ENCODE data around the gene PRKAG2.
"Not testable (repeated sequence)": the region's sequence is repeated elsewhere in the genome, so short reads cannot be mapped to it uniquely, and the experiment has no call there.

Gene PRKAG2

GRCh38 chr7:151834271-151835035 is 42.5 kb downstream of the PRKAG2 start:
- DNase-seq (ENCODE audit: low spot score), result peak; percentile 33

- DNase-seq (ENCODE audit: low spot score), result peak; percentile 20
Measured at GRCh38 chr7:151833691-151834090, 43.2 kb downstream of the PRKAG2 start.

- no peak for DNase-seq (ENCODE audit: low spot score)
Measured at GRCh38 chr7:151833213-151833651, 43.7 kb downstream of the PRKAG2 start.

- no peak for DNase-seq (ENCODE audit: low spot score)
Measured at GRCh38 chr7:151832656-151833055, 44.3 kb downstream of the PRKAG2 start.

DNA sequence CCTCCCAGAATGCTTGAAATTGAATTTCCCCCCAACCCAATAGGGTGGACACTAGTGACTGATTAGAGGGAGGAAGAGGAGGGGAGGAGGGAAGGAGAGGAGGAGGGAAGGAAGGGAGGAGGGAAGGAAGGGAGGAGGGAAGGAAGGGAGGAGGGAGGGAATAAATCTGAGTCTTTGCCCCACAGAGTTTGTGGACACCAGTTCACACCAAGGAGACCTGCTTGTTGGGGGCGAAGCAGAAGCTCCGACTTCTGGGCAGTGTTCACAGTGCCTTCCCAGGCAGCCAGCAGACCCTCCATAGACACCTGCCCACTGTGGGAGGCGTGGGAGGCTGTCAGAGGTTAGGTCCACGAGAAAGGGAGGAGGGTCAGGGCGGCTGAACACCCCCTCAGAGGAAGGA is 44.8 kb downstream of the PRKAG2 start:
- no peak for DNase-seq (ENCODE audit: low spot score)

- DNase-seq (ENCODE audit: low spot score), result no peak
Measured at GRCh38 chr7:151831606-151832005, 45.3 kb downstream of the PRKAG2 start.

- no peak for DNase-seq (ENCODE audit: low spot score)
Measured at GRCh38 chr7:151830121-151830830, 46.6 kb downstream of the PRKAG2 start.

- no peak for DNase-seq (ENCODE audit: low spot score)
Measured at GRCh38 chr7:151829707-151830106, 47.2 kb downstream of the PRKAG2 start.

DNA sequence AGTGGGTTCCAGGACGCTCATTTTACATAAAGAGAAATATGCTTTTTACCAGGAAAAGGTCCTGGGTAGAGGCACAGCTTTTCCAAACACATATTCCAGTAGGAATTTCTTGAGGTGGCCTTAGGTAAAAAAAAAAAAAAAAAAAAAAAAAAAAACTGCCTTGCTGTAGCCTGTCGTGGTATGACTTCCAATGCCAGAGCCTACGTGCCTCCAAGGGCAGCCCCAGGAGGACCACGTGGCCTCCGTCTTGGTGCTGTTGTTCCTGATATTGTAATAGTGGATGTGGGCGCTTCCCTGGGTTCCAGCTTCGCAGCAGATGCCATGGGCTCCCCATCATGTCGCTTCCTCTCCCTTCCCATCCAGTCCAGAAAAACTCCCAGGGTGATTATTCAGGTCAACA is 49.3 kb downstream of the PRKAG2 start:
- no peak for DNase-seq (ENCODE audit: low spot score)

GRCh38 chr7:151826316-151826715 is 50.6 kb downstream of the PRKAG2 start:
- not testable (repeated sequence) for DNase-seq (ENCODE audit: low spot score)

DNA sequence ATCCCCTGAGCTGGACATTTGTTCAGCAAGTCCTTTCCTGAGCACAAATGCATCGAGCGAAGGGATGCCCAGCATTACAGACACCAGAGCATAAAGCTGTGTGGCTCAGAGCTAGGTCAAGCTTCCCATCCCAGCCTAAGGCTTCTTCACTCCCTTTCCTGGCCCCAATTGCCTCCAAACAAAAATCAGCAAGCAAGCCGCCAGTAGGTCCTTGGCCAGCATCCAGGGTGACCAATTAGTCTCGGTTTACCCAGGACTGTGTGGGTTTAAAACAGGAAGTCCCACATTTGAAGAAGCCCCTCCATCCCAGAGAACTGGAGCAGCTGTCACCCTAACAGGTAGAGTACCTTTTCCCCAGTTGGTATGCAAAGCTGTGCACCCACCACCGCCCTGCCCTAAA is 51.2 kb downstream of the PRKAG2 start:
- DNase-seq (ENCODE audit: low spot score), result no peak

GRCh38 chr7:151824373-151824933 is 52.5 kb downstream of the PRKAG2 start:
- DNase-seq (ENCODE audit: low spot score), result no peak

DNA sequence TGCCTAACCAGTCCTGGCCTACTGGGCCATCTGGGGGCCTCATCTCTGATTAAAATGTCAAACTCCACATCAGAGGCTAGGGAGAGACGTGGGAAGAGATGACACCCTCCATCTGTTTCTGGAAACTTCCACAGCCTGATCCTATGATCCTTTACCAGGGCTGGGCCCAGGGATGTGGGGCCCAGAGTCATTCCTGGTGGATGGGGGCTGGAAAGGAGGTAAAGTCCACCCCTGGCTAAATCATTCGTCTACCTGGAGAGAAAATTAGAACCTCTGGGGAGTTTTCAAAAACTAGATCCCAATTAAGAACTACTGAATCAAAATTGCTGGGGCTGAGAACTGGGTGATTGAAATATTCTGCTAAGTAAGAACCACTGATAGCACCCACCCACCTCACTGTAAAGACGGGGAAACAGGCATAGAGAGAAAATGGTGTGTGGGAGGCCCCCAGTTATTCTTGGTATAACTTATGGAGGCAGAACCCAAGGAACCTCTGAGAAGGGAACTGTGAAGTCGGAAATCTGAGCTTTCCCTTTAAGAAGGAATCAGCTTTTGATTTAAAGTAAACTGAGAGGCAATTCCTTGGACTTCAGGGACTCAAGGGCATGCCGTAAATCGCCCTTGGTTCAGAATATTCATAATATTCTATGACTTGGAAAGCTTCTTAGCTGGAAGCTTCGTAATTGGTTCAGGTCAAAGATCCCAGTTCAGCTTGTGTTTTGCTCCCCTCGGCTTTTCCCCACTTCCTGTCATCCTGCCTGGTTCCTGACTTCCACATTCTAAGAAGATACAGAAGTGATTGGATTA is 53.1 kb downstream of the PRKAG2 start:
- no peak for DNase-seq (ENCODE audit: low spot score)

- DNase-seq (ENCODE audit: low spot score), result no peak
Measured at GRCh38 chr7:151822541-151823181, 54.3 kb downstream of the PRKAG2 start.

DNA sequence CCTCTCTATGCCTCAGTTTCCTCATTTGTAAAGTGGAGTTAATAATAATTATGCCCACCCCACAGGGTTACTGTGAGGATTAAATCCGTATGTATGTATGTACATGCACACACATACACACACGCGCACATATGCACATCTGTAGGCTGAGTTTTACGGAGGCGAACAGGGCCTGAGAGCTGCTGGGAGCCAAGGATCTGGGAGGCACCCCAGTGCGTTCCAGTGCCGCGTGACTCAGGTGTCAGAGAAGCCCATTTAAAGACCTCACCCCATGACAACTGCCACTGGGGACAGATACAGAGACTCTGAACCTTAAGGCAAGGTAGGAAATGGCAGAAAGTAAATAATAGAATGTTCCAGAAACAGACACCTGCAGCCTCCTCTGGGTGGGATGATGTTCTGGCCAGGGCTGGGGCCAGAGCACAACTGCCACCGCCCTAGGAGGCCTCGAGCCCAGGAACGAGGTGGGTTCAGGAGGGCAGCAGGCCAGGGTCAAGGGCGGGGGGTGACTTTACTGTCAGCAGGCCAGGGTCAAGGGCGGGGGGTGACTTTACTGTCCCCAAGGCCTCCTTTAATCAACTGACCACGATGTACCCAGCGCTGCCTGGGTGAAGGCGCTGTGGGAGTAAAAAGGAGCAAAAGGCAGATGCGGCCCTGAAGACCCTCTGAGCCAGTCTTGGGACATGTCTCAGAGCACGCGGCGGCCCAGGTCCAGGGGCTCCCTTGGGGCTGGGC is 54.9 kb downstream of the PRKAG2 start:
- no peak for DNase-seq (ENCODE audit: low spot score)

DNA sequence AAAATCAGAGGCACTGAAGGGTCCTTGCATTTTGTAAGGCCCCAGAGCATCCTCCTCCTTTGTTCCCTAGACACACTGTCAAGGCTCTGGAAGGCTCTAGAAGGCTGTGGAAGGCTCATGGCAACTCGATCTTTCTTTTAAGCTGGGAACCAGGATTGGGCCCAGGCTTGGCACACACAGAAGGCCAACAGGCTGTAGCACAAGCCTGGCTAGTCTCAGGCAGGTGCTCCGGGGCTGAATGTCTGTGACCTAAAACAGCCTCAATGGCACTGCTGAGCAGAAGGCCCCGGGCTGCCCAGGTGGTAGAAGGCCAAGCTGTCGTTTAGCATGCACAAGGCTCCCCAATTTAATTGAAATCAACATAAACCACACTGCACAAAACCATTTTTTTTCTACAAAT is 55.7 kb downstream of the PRKAG2 start:
- DNase-seq (ENCODE audit: low spot score), result no peak

DNA sequence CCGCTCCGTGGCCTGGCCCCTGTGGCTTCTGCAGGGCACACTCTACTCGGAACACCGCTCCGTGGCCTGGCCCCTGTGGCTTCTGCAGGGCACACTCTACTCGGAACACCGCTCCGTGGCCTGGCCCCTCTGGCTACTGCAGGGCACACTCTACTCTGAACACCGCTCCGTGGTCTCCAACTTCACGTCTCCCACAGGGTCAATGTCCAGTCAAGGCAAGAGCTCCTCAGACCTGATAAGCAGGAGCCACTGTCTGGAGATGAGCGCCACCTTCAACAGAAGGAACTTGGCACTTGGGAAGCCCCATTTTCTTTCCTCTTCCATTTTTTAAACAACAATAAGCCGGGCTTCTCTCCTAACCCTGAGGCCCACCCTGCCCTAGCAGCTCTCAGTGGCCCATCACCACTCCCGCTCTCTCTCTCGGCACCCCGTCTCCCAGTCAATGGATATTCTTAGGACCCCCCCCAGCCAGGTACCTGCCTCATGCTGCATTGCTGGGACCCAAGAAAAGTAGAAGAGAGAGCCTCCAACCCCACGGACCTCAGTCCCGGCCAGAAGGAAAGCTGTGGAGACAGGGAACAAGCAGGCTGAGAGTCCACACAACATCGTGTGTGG is 56.3 kb downstream of the PRKAG2 start:
- no peak for DNase-seq (ENCODE audit: low spot score)

- DNase-seq (ENCODE audit: low spot score), result no peak
Measured at GRCh38 chr7:151819866-151820265, 57.0 kb downstream of the PRKAG2 start.

- DNase-seq (ENCODE audit: low spot score), result no peak
Measured at GRCh38 chr7:151818674-151819519, 58.0 kb downstream of the PRKAG2 start.
